ENCODE results near the gene IRF2BPL. TPM values are rescaled to one million over a fixed set of nuclear protein-coding genes. Genes with fewer than 3 reads are reported as not detected.
A peak's percentile ranks its signal among the peaks of the same experiment; 100 is the strongest.

Gene IRF2BPL
- total RNA-seq, 1 experiment from 2014 or later: 113 TPM

- Histone ChIP-seq H3K4me1 (ENCODE audit: insufficient read depth, low read length) (peaks cover 64% of the 10 kb centered on the region), H3K9ac (ENCODE audit: low read length) (peak overlapping the region; percentile 93), H3K27ac (ENCODE audit: low read length) (peak overlapping the region; percentile 97), H3K4me2 (ENCODE audit: low read length) (peak overlapping the region; percentile 89), H3K9me3 (ENCODE audit: low read length) (no peaks in the 10 kb centered on the region), H3F3A (ENCODE audit: low read length, unreplicated experiment) (peaks cover 17% of the 10 kb centered on the region), H2AFZ (ENCODE audit: low read length) (peak overlapping the region; percentile 71), H3K9me2 (replicated peaks; ENCODE audit: low read length) (no peaks in the 10 kb centered on the region), H3K4me3 (ENCODE audit: low read length) (peak overlapping the region; percentile 67), H4K20me1 (ENCODE audit: low read length) (no peaks in the 10 kb centered on the region), H3K36me3 (ENCODE audit: low read depth, low read length) (no peaks in the 10 kb centered on the region), H3K27me3 (ENCODE audit: low read length) (no peaks in the 10 kb centered on the region), H3K79me2 (ENCODE audit: low read length) (peaks cover 53% of the 10 kb centered on the region)
- POLR2A ChIA-PET (ENCODE audit: unreplicated experiment): interaction anchor here (0.6 to 1.4 kb wide), 2 partner anchors 8 to 18 kb away, joined by 3 to 6 read pairs; no protein-coding TSS in a partner anchor
- ATAC-seq (no peak), DNase-seq (peak; percentile 67)
- CTCF ChIA-PET: interaction anchor here (1.0 to 1.2 kb wide), 2 partner anchors 112 to 119 kb away, joined by 3 to 7 read pairs; no protein-coding TSS in a partner anchor
- no TSS peak for BruUV-seq (replicated peaks)
- TF ChIP-seq EZH2phosphoT487 (IDR thresholded peaks at IDR 0.05; ENCODE audit: borderline replicate concordance, low read length): no peak
- TF ChIP-seq EZH2 (IDR thresholded peaks at IDR 0.05; ENCODE audit: low read length, unreplicated experiment): no peak
- TF ChIP-seq CTCF (conservative IDR thresholded peaks at IDR 0.05; ENCODE audit: low read depth, low read length): no peak
- intact Hi-C loops (cut with micrococcal nuclease): loop anchor here (2.0 kb wide), 2 partner anchors 67 to 75 kb away; partner anchors contain the start of gene CIPC
Measured at GRCh38 chr14:77031759-77032490, 3.4 kb upstream of the IRF2BPL start.

GRCh38 chr14:77027538-77028383 is 747 bp downstream of the IRF2BPL start:
- H4K20me1 ChIP-seq (ENCODE audit: low read length): peaks cover 37% of the 10 kb centered on the region
- ATAC-seq (peak; percentile 13), DNase-seq (peak; percentile 72)
- H3K9me2 ChIP-seq (replicated peaks; ENCODE audit: low read length): no peaks in the 10 kb centered on the region
- peak overlapping the region; percentile 91 for H3K4me2 ChIP-seq (ENCODE audit: low read length)
- BruUV-seq (replicated peaks): no TSS peak
- peak overlapping the region; percentile 99 for H3K4me3 ChIP-seq (ENCODE audit: low read length)
- H2AFZ ChIP-seq (ENCODE audit: low read length): no peak overlapping the region
- no peaks in the 10 kb centered on the region for H3K27me3 ChIP-seq (ENCODE audit: low read length)
- CTCF ChIA-PET: interaction anchor here (0.5 to 1.2 kb wide), 7 partner anchors 12 to 152 kb away, joined by 3 to 13 read pairs (median 4); no protein-coding TSS in a partner anchor
- no peaks in the 10 kb centered on the region for H3K9me3 ChIP-seq (ENCODE audit: low read length)
- H3K9ac ChIP-seq (ENCODE audit: low read length): peak overlapping the region; percentile 95
- H3F3A ChIP-seq (ENCODE audit: low read length, unreplicated experiment): peaks cover 10% of the 10 kb centered on the region
- peaks cover 80% of the 10 kb centered on the region for H3K79me2 ChIP-seq (ENCODE audit: low read length)
- H3K4me1 ChIP-seq (ENCODE audit: insufficient read depth, low read length): peaks cover 51% of the 10 kb centered on the region
- intact Hi-C loops (cut with micrococcal nuclease): loop anchor here (1.0 kb wide), 2 partner anchors 18 to 41 kb away; no protein-coding TSS in a partner anchor
- POLR2A ChIA-PET (ENCODE audit: unreplicated experiment): interaction anchor here (0.5 to 2.1 kb wide), 7 partner anchors 11 to 109 kb away, joined by 3 to 50 read pairs (median 4); no protein-coding TSS in a partner anchor
- peak overlapping the region; percentile 91 for H3K27ac ChIP-seq (ENCODE audit: low read length)
- peaks cover 25% of the 10 kb centered on the region for H3K36me3 ChIP-seq (ENCODE audit: low read depth, low read length)
- no peak for TF ChIP-seq EZH2 (IDR thresholded peaks at IDR 0.05; ENCODE audit: low read length, unreplicated experiment)
- TF ChIP-seq CTCF (conservative IDR thresholded peaks at IDR 0.05; ENCODE audit: low read depth, low read length): no peak; the same call in 1 of the 2 replicates
- no peak for TF ChIP-seq EZH2phosphoT487 (IDR thresholded peaks at IDR 0.05; ENCODE audit: borderline replicate concordance, low read length)

All from PC-3 (cell line).